C4-2B (cell line): ENCODE results near the gene MOV10L1.

ENCODE experiments used
- CTCF ChIP-seq: fragments of 450-650 bp; conservative IDR thresholded peaks from 2 replicates; pipeline ENCODE4 v1.5.1; 2017; ENCODE audit warnings: mild to moderate bottlenecking
- ZFX ChIP-seq: fragments of 450-650 bp; IDR thresholded peaks from 2 replicates; pipeline ENCODE4 v1.6.1; 2017

GRCh38 chr22:50184004-50184901, 94.4 kb downstream of the MOV10L1 start:
- TF ChIP-seq CTCF: no peak
- no peak for TF ChIP-seq ZFX
